A549 (cell line): Measurements from ENCODE around the gene IQSEC2. TPM values are rescaled to one million over a fixed set of nuclear protein-coding genes. Genes with fewer than 3 reads are reported as not detected.
A peak's percentile ranks its signal among the peaks of the same experiment; 100 is the strongest.

ENCODE experiments used
- ATAC-seq, 2 experiments: fragments of 200-7000 bp in 1 of 2; fragments of >200 bp in 1 of 2; cut with Nextera tagmentation in 1 of 2; cut with Tn5 transposase in 1 of 2; 3 replicates each; pipeline versions ENCODE4 v1.8.0 to v1.9.1; 2018 to 2020; ENCODE audit warnings: mild to moderate bottlenecking in 1 of 2, moderate library complexity in 1 of 2
- CTCF ChIA-PET: fragments of 300-600 bp; sonication (Branson Sonifier 250); formaldehyde crosslinking; extraction: SDS; loops from one replicate; lab custom pipeline; 2021; ENCODE audit warnings: antibody characterized with exemption, inconsistent platforms; lab: Yijun Ruan, JAX
- POLR2A ChIA-PET: fragments of 350-600 bp; formaldehyde crosslinking; extraction: SDS; loops from one replicate; lab custom pipeline; 2021; ENCODE audit warnings: antibody characterized with exemption, inconsistent platforms; lab: Yijun Ruan, JAX
- DNase-seq, 2 experiments: peaks; one replicate each; pipeline versions ENCODE4 v3.0.0 to v3.0.0-alpha.2; 2011 to 2016; ENCODE audit warnings: low read depth in 1 of 2, low spot score in 1 of 2
- FAIRE-seq: peaks from 2 replicates; lab custom pipeline; 2011; peaks lifted over from hg19 to GRCh38; lab: Jason Lieb, UNC
- H3K27ac ChIP-seq, 2 experiments: fragments of >200 bp; sonication (Bioruptor Twin); formaldehyde crosslinking; 3 replicates each; pipeline ENCODE4 v1.5.1; 2016 to 2017
- H3K4me1 ChIP-seq: fragments of >200 bp; sonication (Bioruptor Twin); formaldehyde crosslinking; 3 replicates; pipeline ENCODE4 v1.6.1; 2016
- H3K4me2 ChIP-seq: fragments of >200 bp; sonication (Bioruptor Twin); formaldehyde crosslinking; 3 replicates; pipeline ENCODE4 v1.6.1; 2016
- H3K4me3 ChIP-seq: fragments of >200 bp; sonication (Bioruptor Twin); formaldehyde crosslinking; 3 replicates; pipeline ENCODE4 v1.5.1; 2016
- H3K9me3 ChIP-seq: fragments of >200 bp; sonication (Bioruptor Twin); formaldehyde crosslinking; 3 replicates; pipeline ENCODE4 v1.6.1; 2016
- CBX2 ChIP-seq: fragments of 200-600 bp; sonication (generic); IDR thresholded peaks from 2 replicates; pipeline ENCODE4 v1.6.1; 2016; ENCODE audit warnings: low read depth, mild to moderate bottlenecking, borderline replicate concordance
- CBX8 ChIP-seq: fragments of 200-600 bp; sonication (generic); IDR thresholded peaks from 2 replicates; pipeline ENCODE4 v1.6.1; 2016
- EHF ChIP-seq: fragments of 250-450 bp; sonication (Bioruptor Pico); IDR thresholded peaks from 2 replicates; pipeline ENCODE4 v1.5.0; 2020; ENCODE audit warnings: mild to moderate bottlenecking
- FOSL2 ChIP-seq, 2 experiments: fragments of 450-650 bp in 1 of 2; fragments of >200 bp in 1 of 2; sonication (Bioruptor Twin) in 1 of 2; formaldehyde crosslinking; IDR thresholded peaks; 2 replicates each; pipeline versions ENCODE4 v1.5.0 to v1.6.1; 2016 to 2020; ENCODE audit warnings: mild to moderate bottlenecking in 1 of 2, moderate library complexity in 1 of 2
- HOXB13 ChIP-seq: fragments of 250-450 bp; sonication (Bioruptor Pico); IDR thresholded peaks from 2 replicates; pipeline ENCODE4 v1.5.0; 2020; ENCODE audit warnings: low read depth, mild to moderate bottlenecking, moderate library complexity
- MAZ ChIP-seq: fragments of 150-350 bp; IDR thresholded peaks from 2 replicates; pipeline ENCODE4 v1.6.1; 2014; ENCODE audit warnings: antibody characterized with exemption, low read depth, low read length, borderline replicate concordance
- PHF8 ChIP-seq: fragments of 200-600 bp; sonication (generic); IDR thresholded peaks from 2 replicates; pipeline ENCODE4 v1.6.1; 2016; ENCODE audit warnings: low read depth, mild to moderate bottlenecking, antibody characterized with exemption, moderate library complexity, borderline replicate concordance
- POLR2AphosphoS2 ChIP-seq: conservative IDR thresholded peaks from 2 replicates; pipeline ENCODE4 v1.6.1; 2012; ENCODE audit warnings: low read length, improper control_type of control experiment, inconsistent platforms
- RAD21 ChIP-seq, 2 experiments: fragments of >200 bp in 1 of 2; sonication (Bioruptor Twin) in 1 of 2; formaldehyde crosslinking in 1 of 2; IDR thresholded peaks in 1 of 2; conservative IDR thresholded peaks in 1 of 2; 2 replicates in 1 of 2; 3 replicates in 1 of 2; pipeline ENCODE4 v1.6.1; 2012 to 2018; ENCODE audit warnings: inconsistent platforms in 1 of 2
- RFX5 ChIP-seq: fragments of 450-650 bp; IDR thresholded peaks from 2 replicates; pipeline ENCODE4 v1.7.1; 2014; ENCODE audit warnings: antibody characterized with exemption, mild to moderate bottlenecking, moderate library complexity
- RNF2 ChIP-seq: fragments of 200-600 bp; sonication (generic); IDR thresholded peaks from 2 replicates; pipeline ENCODE4 v1.6.1; 2016; ENCODE audit warnings: low read depth, mild to moderate bottlenecking, antibody characterized with exemption, moderate library complexity, borderline replicate concordance
- SMC3 ChIP-seq: fragments of >200 bp; sonication (Bioruptor Twin); formaldehyde crosslinking; IDR thresholded peaks from 3 replicates; pipeline ENCODE4 v1.6.1; 2018; ENCODE audit warnings: inconsistent platforms
- SREBF2 ChIP-seq: fragments of 450-650 bp; IDR thresholded peaks from 2 replicates; pipeline ENCODE4 v1.6.1; 2014; ENCODE audit warnings: mild to moderate bottlenecking, moderate library complexity
- TFCP2L1 ChIP-seq: fragments of 250-450 bp; sonication (Bioruptor Pico); IDR thresholded peaks from 2 replicates; pipeline ENCODE4 v1.5.0; 2021; ENCODE audit warnings: mild to moderate bottlenecking
- ZC3H11A ChIP-seq: fragments of 450-650 bp; IDR thresholded peaks from 2 replicates; pipeline ENCODE4 v1.6.1; 2014; ENCODE audit warnings: antibody characterized with exemption, mild to moderate bottlenecking
- ZNF302 ChIP-seq: fragments of 250-450 bp; sonication (Bioruptor Pico); IDR thresholded peaks from 2 replicates; pipeline ENCODE4 v1.9.0; 2021; ENCODE audit warnings: inconsistent platforms, mild to moderate bottlenecking, moderate library complexity
- WGBS: methylation state at CpG from one replicate; pipeline ENCODE4 v1.1.6; 2017; ENCODE audit errors: missing lambda C conversion rate; 5-methylcytosine and 5-hydroxymethylcytosine counted together
- polyA plus RNA-seq, 4 experiments: library from polyadenylated mRNA; depleted of rRNA in 3 of 4; stranded (reverse); fragments of >200 nt; fragmentation: RNase III in 1 of 4; extraction: RNeasy Plus Mini Kit Qiagen cat#74134 plus additional on column Dnase treatment in 1 of 4; gene quantifications; 2 replicates in 3 of 4; 3 replicates in 1 of 4; pipeline ENCODE4 v1.2.3, GENCODE V29; 2011 to 2017
- TF ChIP-seq, protein P1 (sequence below): fragments of >200 bp; sonication (Bioruptor Twin); formaldehyde crosslinking; IDR thresholded peaks from 3 replicates; pipeline ENCODE4 v1.6.1; 2016
- TF ChIP-seq, protein P2 (sequence below): IDR thresholded peaks from 2 replicates; pipeline ENCODE4 v1.6.1; 2012
- TF ChIP-seq, protein P3 (sequence below): fragments of >200 bp; sonication (Bioruptor Twin); formaldehyde crosslinking; IDR thresholded peaks from 3 replicates; pipeline ENCODE4 v1.5.1; 2016

IQSEC2 gene
- polyA plus RNA-seq, 2 of the 4 experiments (the other 2 are of a cell fraction) = 28.3 to 37.6 TPM

DNA sequence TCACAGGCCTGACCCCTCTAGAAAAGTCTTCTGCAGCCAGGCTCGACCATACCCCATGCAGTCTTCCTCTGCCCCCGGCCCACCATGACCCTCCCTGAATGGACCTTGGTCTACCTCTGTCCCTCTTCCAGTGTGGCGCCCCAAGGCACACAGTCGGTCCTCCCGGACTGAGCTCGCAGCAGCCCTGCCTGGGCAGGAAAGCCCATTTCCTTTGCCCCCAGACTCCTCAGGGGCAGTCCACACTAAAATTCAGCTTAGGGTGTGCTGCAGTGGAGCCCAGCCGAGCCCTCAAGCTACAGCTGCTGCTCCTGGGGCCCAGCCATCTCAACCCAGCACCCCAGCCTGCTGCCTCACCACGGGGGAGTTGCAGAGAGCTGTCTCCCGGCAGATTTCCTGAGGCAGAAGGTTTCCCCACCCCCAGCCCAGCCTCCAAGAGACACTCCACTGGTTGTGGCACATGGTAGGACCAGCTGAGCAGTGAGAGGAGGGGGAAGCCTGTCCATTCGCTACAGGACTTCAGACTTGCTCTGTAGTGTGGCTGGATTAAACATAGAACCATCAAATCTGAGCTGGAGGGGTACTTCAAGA lies 37.5 kb upstream of the IQSEC2 start:
- H3K4me1 ChIP-seq = peaks cover 10% of the 10 kb centered on the region; the same call in 2 of the 3 replicates
- ATAC-seq (no peak), FAIRE-seq (no peak), DNase-seq (no peak)
- H3K4me2 ChIP-seq = no peak overlapping the region
- H3K4me3 ChIP-seq = no peak overlapping the region
- ChIA-PET CTCF (interaction anchor here (0.6 to 13.1 kb wide), 18 partner anchors 11 to 178 kb away, joined by 3 to 174 read pairs (median 6); partner anchors contain the start of genes IQSEC2, RIBC1 and SMC1A), POLR2A (interaction anchor here (1.9 kb wide), 1 partner anchor 104 kb away, joined by 4 read pairs; the partner anchor contains the start of genes RIBC1 and SMC1A)
- H3K27ac ChIP-seq = no peak overlapping the region
- TF ChIP-seq POLR2AphosphoS2 (no peak), ZC3H11A (no peak), CBX2 (no peak), PHF8 (no peak), MAZ (no peak), EHF (no peak), ZNF302 (CRISPR knock-in tag) (no peak), RFX5 (no peak)
- TF ChIP-seq, protein P1, sequence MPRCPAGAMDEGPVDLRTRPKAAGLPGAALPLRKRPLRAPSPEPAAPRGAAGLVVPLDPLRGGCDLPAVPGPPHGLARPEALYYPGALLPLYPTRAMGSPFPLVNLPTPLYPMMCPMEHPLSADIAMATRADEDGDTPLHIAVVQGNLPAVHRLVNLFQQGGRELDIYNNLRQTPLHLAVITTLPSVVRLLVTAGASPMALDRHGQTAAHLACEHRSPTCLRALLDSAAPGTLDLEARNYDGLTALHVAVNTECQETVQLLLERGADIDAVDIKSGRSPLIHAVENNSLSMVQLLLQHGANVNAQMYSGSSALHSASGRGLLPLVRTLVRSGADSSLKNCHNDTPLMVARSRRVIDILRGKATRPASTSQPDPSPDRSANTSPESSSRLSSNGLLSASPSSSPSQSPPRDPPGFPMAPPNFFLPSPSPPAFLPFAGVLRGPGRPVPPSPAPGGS = no peak
- TF ChIP-seq, protein P2, sequence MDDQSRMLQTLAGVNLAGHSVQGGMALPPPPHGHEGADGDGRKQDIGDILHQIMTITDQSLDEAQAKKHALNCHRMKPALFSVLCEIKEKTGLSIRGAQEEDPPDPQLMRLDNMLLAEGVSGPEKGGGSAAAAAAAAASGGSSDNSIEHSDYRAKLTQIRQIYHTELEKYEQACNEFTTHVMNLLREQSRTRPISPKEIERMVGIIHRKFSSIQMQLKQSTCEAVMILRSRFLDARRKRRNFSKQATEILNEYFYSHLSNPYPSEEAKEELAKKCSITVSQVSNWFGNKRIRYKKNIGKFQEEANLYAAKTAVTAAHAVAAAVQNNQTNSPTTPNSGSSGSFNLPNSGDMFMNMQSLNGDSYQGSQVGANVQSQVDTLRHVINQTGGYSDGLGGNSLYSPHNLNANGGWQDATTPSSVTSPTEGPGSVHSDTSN = no peak
- 84% methylated on average over 3 of the region's 10 CpGs for WGBS
- no peaks in the 10 kb centered on the region for H3K9me3 ChIP-seq

DNA sequence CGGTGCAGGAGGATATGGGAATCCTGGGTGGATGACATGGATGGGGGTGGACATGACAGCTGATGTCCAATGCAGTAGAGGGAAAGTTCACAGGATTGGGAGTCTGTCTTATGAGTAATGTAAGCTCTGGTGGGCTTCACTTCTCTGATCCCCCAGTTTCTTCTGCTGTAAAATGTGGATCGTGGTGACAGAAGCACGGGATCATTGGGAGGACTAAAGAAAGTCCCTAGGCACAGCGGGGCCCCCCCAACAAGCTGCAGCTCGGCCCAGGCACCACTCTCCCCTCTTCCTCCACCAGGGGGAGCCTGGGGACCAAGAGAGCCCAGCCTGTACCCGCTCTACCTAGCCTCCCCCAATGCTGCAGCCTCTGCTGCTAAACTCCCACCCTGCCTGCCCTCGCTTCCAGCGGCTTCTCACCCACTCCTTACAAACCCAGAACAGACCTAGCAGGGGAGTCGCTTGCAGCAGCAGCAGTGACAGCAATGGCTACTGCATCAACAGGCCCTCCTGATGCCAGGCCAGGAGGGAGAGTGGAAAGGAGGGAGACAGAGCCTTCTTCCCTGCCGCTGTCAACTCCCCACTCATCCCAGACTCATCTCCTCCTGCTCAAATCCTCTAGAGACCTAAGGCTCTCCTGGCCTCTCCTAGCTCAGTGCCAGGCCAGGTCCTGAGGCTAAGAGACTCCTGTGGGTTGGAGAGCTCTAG lies 36.1 kb upstream of the IQSEC2 start:
- FAIRE-seq (peak; percentile 18), ATAC-seq (peak; percentile 75 to 88), DNase-seq (peak; percentile 48 to 70)
- peaks cover 10% of the 10 kb centered on the region; the same call in 2 of the 3 replicates for H3K4me1 ChIP-seq
- TF ChIP-seq SREBF2 (no peak), RAD21 (conservative IDR thresholded peaks at IDR 0.05 in 1 of 2, IDR thresholded peaks at IDR 0.05 in 1 of 2) (peak; percentile 71 to 73), RNF2 (no peak), TFCP2L1 (CRISPR knock-in tag) (no peak), SMC3 (peak; percentile 76), FOSL2 (IDR thresholded peaks at IDR 0.05) (no peak), FOSL2 (CRISPR knock-in tag; IDR thresholded peaks at IDR 0.05) (no peak), HOXB13 (CRISPR knock-in tag) (no peak), CBX8 (no peak)
- TF ChIP-seq, protein P3, sequence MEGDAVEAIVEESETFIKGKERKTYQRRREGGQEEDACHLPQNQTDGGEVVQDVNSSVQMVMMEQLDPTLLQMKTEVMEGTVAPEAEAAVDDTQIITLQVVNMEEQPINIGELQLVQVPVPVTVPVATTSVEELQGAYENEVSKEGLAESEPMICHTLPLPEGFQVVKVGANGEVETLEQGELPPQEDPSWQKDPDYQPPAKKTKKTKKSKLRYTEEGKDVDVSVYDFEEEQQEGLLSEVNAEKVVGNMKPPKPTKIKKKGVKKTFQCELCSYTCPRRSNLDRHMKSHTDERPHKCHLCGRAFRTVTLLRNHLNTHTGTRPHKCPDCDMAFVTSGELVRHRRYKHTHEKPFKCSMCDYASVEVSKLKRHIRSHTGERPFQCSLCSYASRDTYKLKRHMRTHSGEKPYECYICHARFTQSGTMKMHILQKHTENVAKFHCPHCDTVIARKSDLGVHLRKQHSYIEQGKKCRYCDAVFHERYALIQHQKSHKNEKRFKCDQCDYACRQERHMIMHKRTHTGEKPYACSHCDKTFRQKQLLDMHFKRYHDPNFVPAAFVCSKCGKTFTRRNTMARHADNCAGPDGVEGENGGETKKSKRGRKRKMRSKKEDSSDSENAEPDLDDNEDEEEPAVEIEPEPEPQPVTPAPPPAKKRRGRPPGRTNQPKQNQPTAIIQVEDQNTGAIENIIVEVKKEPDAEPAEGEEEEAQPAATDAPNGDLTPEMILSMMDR = peak; percentile 69
- TF ChIP-seq, protein P2 = no peak
- POLR2A ChIA-PET = interaction anchor here (1.9 kb wide), 1 partner anchor 105 kb away, joined by 4 read pairs; the partner anchor contains the start of genes RIBC1 and SMC1A
- no peak overlapping the region for H3K4me3 ChIP-seq
- H3K4me2 ChIP-seq = 0 out of 3 replicates have a peak overlapping the region, but pooled peaks have one; percentile 41
- 4% methylated on average over 7 of the region's 10 CpGs for WGBS
- H3K9me3 ChIP-seq = no peaks in the 10 kb centered on the region
- no peak overlapping the region for H3K27ac ChIP-seq
- CTCF ChIA-PET = interaction anchor here (0.7 to 13.1 kb wide), 36 partner anchors 10 to 557 kb away, joined by 3 to 174 read pairs (median 5); partner anchors contain the start of genes IQSEC2, RIBC1 and SMC1A
